PC-3 (cell line): ENCODE data around the gene RAB11FIP4. TPM values are rescaled to one million over a fixed set of nuclear protein-coding genes. Genes with fewer than 3 reads are reported as not detected.
A peak's percentile ranks its signal among the peaks of the same experiment; 100 is the strongest.

Source experiments
- ATAC-seq: fragments of 200-7000 bp; cut with Tn5 transposase; 2 replicates; pipeline ENCODE4 v1.9.1; 2020; ENCODE audit warnings: mild to moderate bottlenecking, moderate library complexity
- BruUV-seq: library from RNA; stranded (reverse); fragments of 400-500 nt; replicated peaks from 2 replicates; lab custom pipeline; 2021; lab: Mats Ljungman, UMichigan
- CTCF ChIA-PET: fragments of 300-600 bp; sonication (Branson Sonifier 250); formaldehyde crosslinking; loops from one replicate; lab custom pipeline; 2022; ENCODE audit warnings: antibody characterized with exemption; lab: Charles Lee
- POLR2A ChIA-PET: fragments of 300-600 bp; sonication (Branson Sonifier 250); formaldehyde crosslinking; loops from one replicate; lab custom pipeline; 2022; ENCODE audit warnings: antibody characterized with exemption; ENCODE audit not compliant: unreplicated experiment; lab: Charles Lee
- DNase-seq: peaks from one replicate; pipeline ENCODE4 v3.0.0-alpha.2; 2015
- H2AFZ ChIP-seq: fragments of 300-600 bp; sonication (generic); 2 replicates; pipeline ENCODE4 v1.6.0; 2016; ENCODE audit warnings: antibody characterized with exemption, low read length
- H3F3A ChIP-seq: fragments of 300-600 bp; sonication (generic); one replicate; pipeline ENCODE4 v1.6.0; 2017; ENCODE audit warnings: antibody characterized with exemption, low read length, control low read depth, mild to moderate bottlenecking; ENCODE audit not compliant: unreplicated experiment
- H3K27ac ChIP-seq: fragments of 300-600 bp; sonication (generic); 2 replicates; pipeline ENCODE4 v1.5.1; 2016; ENCODE audit warnings: mild to moderate bottlenecking, low read length
- H3K27me3 ChIP-seq: fragments of 300-600 bp; sonication (generic); 2 replicates; pipeline ENCODE4 v1.6.1; 2016; ENCODE audit warnings: low read length, mixed read lengths
- H3K36me3 ChIP-seq: fragments of 300-600 bp; sonication (generic); 2 replicates; pipeline ENCODE4 v1.6.1; 2016; ENCODE audit warnings: low read depth, mixed run types, low read length, mixed read lengths
- H3K4me1 ChIP-seq: fragments of 300-600 bp; sonication (generic); 2 replicates; pipeline ENCODE4 v1.5.1; 2016; ENCODE audit warnings: low read length; ENCODE audit not compliant: insufficient read depth
- H3K4me2 ChIP-seq: fragments of 300-600 bp; sonication (generic); 2 replicates; pipeline ENCODE4 v1.6.0; 2016; ENCODE audit warnings: low read length
- H3K4me3 ChIP-seq: fragments of 300-600 bp; sonication (generic); 2 replicates; pipeline ENCODE4 v1.5.1; 2016; ENCODE audit warnings: mild to moderate bottlenecking, low read length, mixed read lengths
- H3K79me2 ChIP-seq: fragments of 300-600 bp; sonication (generic); 2 replicates; pipeline ENCODE4 v1.6.1; 2017; ENCODE audit warnings: low read length, mixed read lengths
- H3K9ac ChIP-seq: fragments of 300-600 bp; sonication (generic); 2 replicates; pipeline ENCODE4 v1.6.0; 2016; ENCODE audit warnings: mild to moderate bottlenecking, low read length
- H3K9me2 ChIP-seq: fragments of 300-600 bp; sonication (generic); replicated peaks from 2 replicates; pipeline ENCODE4 v1.6.1; 2016; ENCODE audit warnings: mixed run types, low read length, mixed read lengths
- H3K9me3 ChIP-seq: fragments of 300-600 bp; sonication (generic); 2 replicates; pipeline ENCODE4 v1.6.1; 2016; ENCODE audit warnings: low read length, mixed read lengths
- H4K20me1 ChIP-seq: fragments of 300-600 bp; sonication (generic); 2 replicates; pipeline ENCODE4 v1.6.1; 2016; ENCODE audit warnings: low read length, mixed read lengths
- CTCF ChIP-seq: fragments of 300-600 bp; sonication (generic); conservative IDR thresholded peaks from 2 replicates; pipeline ENCODE4 v1.5.1; 2017; ENCODE audit warnings: antibody characterized with exemption, low read depth, mild to moderate bottlenecking, low read length
- EZH2 ChIP-seq: fragments of 300-600 bp; sonication (generic); IDR thresholded peaks from one replicate; pipeline ENCODE4 v1.6.1; 2017; ENCODE audit warnings: antibody characterized with exemption, mild to moderate bottlenecking, low read length; ENCODE audit not compliant: unreplicated experiment
- EZH2phosphoT487 ChIP-seq: fragments of 300-600 bp; sonication (generic); IDR thresholded peaks from 2 replicates; pipeline ENCODE4 v1.6.1; 2018; ENCODE audit warnings: mild to moderate bottlenecking, antibody characterized with exemption, low read length, borderline replicate concordance
- intact Hi-C: fragments of 100-400 bp; cut with micrococcal nuclease; formaldehyde crosslinking; loops from 2 replicates; pipeline ENCODE4 v1.9.0; 2023
- microRNA-seq: library from miRNA; unstranded; fragments of <30 nt; microRNA quantifications from one replicate; pipeline ENCODE4 v1.1.0, GENCODE V29; 2020; ENCODE audit not compliant: unreplicated experiment
- total RNA-seq: library from RNA; depleted of rRNA; stranded (reverse); fragments of >200 nt; gene quantifications from 2 replicates; pipeline ENCODE4 v1.2.3, GENCODE V29; 2014; rRNA removed

RAB11FIP4 gene
- total RNA-seq, 1 experiment from 2014 or later = 4.2 TPM

GRCh38 chr17:31587462-31587861 lies 196.0 kb downstream of the RAB11FIP4 start:
- no TSS peak for BruUV-seq
- Histone ChIP-seq H3F3A (no peaks in the 10 kb centered on the region), H3K4me3 (no peak overlapping the region), H3K4me1 (peaks cover 6% of the 10 kb centered on the region; the same call in 1 of the 2 replicates), H3K9me3 (no peaks in the 10 kb centered on the region), H3K9me2 (no peaks in the 10 kb centered on the region), H3K79me2 (no peaks in the 10 kb centered on the region), H3K9ac (no peak overlapping the region), H3K4me2 (no peak overlapping the region), H2AFZ (no peak overlapping the region), H3K27ac (no peak overlapping the region), H3K36me3 (no peaks in the 10 kb centered on the region), H3K27me3 (no peaks in the 10 kb centered on the region), H4K20me1 (no peaks in the 10 kb centered on the region)
- TF ChIP-seq EZH2phosphoT487 (no peak), CTCF (no peak), EZH2 (no peak)
- POLR2A ChIA-PET = no interaction called here
- CTCF ChIA-PET = no interaction called here
- intact Hi-C loops = no loop called here
- ATAC-seq (no peak), DNase-seq (no peak)

Small RNAs within 50 kb of the gene (microRNA-seq; reads per million reads assigned to microRNA genes)
- 471 reads per million, percentile 80 among the genes with 10 or more reads in this experiment for gene MIR193A
- 1.3 reads per million for gene MIR365B
- gene MIR4725 = 14.8 reads per million, percentile 41 among the genes with 10 or more reads in this experiment

Other genes starting within 250 kb of the RAB11FIP4 start
- gene OMG, start 94.4 kb upstream of the RAB11FIP4 start, total RNA-seq = not detected in 2 replicates
- gene EVI2B, start 77.6 kb upstream of the RAB11FIP4 start, total RNA-seq = 0.11 TPM in 1 of 2 replicates, not detected in the other
- gene EVI2A, start 70.1 kb upstream of the RAB11FIP4 start, total RNA-seq = 0.92 TPM in 1 of 2 replicates, not detected in the other